Fibroblast of the aortic adventitia (primary cell): ENCODE data around the gene HSD17B2. TPM values are rescaled to one million over a fixed set of nuclear protein-coding genes. Genes with fewer than 3 reads are reported as not detected.

Source experiments
- DNase-seq: peaks from one replicate; pipeline ENCODE4 v3.0.0-alpha.2; 2010; ENCODE audit warnings: low read depth
- H3K4me3 ChIP-seq: 2 replicates; pipeline ENCODE4 v1.5.1; 2011; ENCODE audit warnings: low read depth, mild to moderate bottlenecking, control low read depth, low read length, moderate library complexity
- CTCF ChIP-seq: IDR thresholded peaks from 2 replicates; pipeline ENCODE4 v1.5.1; 2011; ENCODE audit warnings: mild to moderate bottlenecking, low read length, control low read depth, inconsistent platforms; ENCODE audit not compliant: insufficient read depth
- total RNA-seq: library from RNA; depleted of rRNA; stranded (reverse); fragments of >200 nt; gene quantifications from 2 replicates; pipeline ENCODE4 v1.2.3, GENCODE V29; 2012; ENCODE audit warnings: low replicate concordance

The HSD17B2 gene
- total RNA-seq, result 0.09 TPM in 1 of 2 replicates, not detected in the other

GRCh38 chr16:82034981-82035612, at the start of gene HSD17B2:
TSS of gene HSD17B2 (plus strand) at chr16:82035253. CDS start at chr16:82035425, 172 bp downstream.
- DNase-seq, result no peak
- no peak within 1 kb of the TSS for H3K4me3 ChIP-seq

GRCh38 chr16:81987121-81987520, 47.9 kb upstream of the HSD17B2 start:
- TF ChIP-seq CTCF, result no peak
- H3K4me3 ChIP-seq, result no peak overlapping the region
- DNase-seq, result no peak

More at GRCh38 chr16:82034981-82035612, at the start of gene HSD17B2:
- no peak for TF ChIP-seq CTCF

- no peak for TF ChIP-seq CTCF
- H3K4me3 ChIP-seq, result no peak overlapping the region
- no peak for DNase-seq
Measured at GRCh38 chr16:81987706-81988105, 47.3 kb upstream of the HSD17B2 start.

GRCh38 chr16:81992859-81993258, 42.2 kb upstream of the HSD17B2 start:
- no peak for DNase-seq
- TF ChIP-seq CTCF, result no peak
- H3K4me3 ChIP-seq, result no peak overlapping the region

- no peak for DNase-seq
- no peak overlapping the region for H3K4me3 ChIP-seq
- no peak for TF ChIP-seq CTCF
Measured at GRCh38 chr16:81994485-81994884, 40.6 kb upstream of the HSD17B2 start.

- no peak for TF ChIP-seq CTCF
- no peak for DNase-seq
- H3K4me3 ChIP-seq, result no peak overlapping the region
Measured at GRCh38 chr16:81995651-81996050, 39.4 kb upstream of the HSD17B2 start.
